ENCODE data around the gene TNFRSF18. TPM values are rescaled to one million over a fixed set of nuclear protein-coding genes. Genes with fewer than 3 reads are reported as not detected.

TNFRSF18 gene
- total RNA-seq, 1 experiment from 2014 or later: 0.83 TPM

- H3K27me3 Mint-ChIP-seq (ENCODE audit: low read depth): peaks cover 7% of the 10 kb centered on the region
- H3K4me3 Mint-ChIP-seq: no peak overlapping the region
- no peaks in the 10 kb centered on the region for H3K36me3 Mint-ChIP-seq
- CTCF ChIA-PET: interaction anchor here (0.6 to 2.0 kb wide), 8 partner anchors 9 to 151 kb away, joined by 3 to 8 read pairs (median 3); partner anchors contain the start of genes ISG15, SDF4, TNFRSF18 and TTLL10
- POLR2A ChIA-PET: interaction anchor here (0.9 to 1.1 kb wide), 2 partner anchors 9 to 43 kb away, joined by 3 to 4 read pairs; partner anchors contain the start of gene TTLL10
- peaks cover 11% of the 10 kb centered on the region for H3K4me1 Mint-ChIP-seq
- no peak overlapping the region for H3K27ac Mint-ChIP-seq
- TF ChIP-seq MYBL2 (CRISPR knock-in tag; IDR thresholded peaks at IDR 0.05) (no peak), MAX (CRISPR knock-in tag; IDR thresholded peaks at IDR 0.05) (peak; percentile 59), JAZF1 (CRISPR knock-in tag; IDR thresholded peaks at IDR 0.05) (no peak), NFE2L1 (CRISPR knock-in tag; IDR thresholded peaks at IDR 0.05) (0 out of 2 replicates have a peak, but pooled peaks have one; percentile 17), ELF4 (CRISPR knock-in tag; IDR thresholded peaks at IDR 0.05; ENCODE audit: low read depth) (0 out of 2 replicates have a peak, but pooled peaks have one; percentile 18), KAT7 (CRISPR knock-in tag; IDR thresholded peaks at IDR 0.05; ENCODE audit: borderline replicate concordance) (no peak), ZNF423 (CRISPR knock-in tag; IDR thresholded peaks at IDR 0.05) (peak; percentile 75), TCF7 (CRISPR knock-in tag; IDR thresholded peaks at IDR 0.05; ENCODE audit: low read depth) (no peak)
- TF ChIP-seq, protein P1, sequence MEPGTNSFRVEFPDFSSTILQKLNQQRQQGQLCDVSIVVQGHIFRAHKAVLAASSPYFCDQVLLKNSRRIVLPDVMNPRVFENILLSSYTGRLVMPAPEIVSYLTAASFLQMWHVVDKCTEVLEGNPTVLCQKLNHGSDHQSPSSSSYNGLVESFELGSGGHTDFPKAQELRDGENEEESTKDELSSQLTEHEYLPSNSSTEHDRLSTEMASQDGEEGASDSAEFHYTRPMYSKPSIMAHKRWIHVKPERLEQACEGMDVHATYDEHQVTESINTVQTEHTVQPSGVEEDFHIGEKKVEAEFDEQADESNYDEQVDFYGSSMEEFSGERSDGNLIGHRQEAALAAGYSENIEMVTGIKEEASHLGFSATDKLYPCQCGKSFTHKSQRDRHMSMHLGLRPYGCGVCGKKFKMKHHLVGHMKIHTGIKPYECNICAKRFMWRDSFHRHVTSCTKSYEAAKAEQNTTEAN (CRISPR knock-in tag; IDR thresholded peaks at IDR 0.05): 0 out of 2 replicates have a peak, but pooled peaks have one; percentile 37
- DNase-seq (ENCODE audit: low spot score) (peak; percentile 61), ATAC-seq (peak; percentile 31)
- no peaks in the 10 kb centered on the region for H3K9me3 Mint-ChIP-seq
Measured at GRCh38 chr1:1164701-1165451, 41.5 kb downstream of the TNFRSF18 start.

DNA sequence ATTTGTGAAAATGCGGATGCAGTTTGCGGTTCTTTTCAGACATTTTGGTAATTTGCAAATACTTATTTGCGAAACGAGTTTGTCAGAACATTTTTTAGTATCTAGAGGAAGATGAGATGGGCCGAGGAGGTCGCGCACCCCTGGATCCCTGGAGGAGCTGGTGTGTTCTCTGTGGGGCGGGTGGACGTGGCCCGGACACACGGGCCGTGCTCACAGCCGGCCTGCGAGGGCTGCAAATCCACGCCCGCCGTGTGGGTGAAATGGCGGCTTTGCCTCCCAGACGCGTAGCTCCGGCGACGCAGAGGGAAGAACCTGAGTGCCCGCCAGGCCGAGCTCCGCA, 42.1 kb downstream of the TNFRSF18 start:
- H3K9me3 Mint-ChIP-seq: no peaks in the 10 kb centered on the region
- no peaks in the 10 kb centered on the region for H3K36me3 Mint-ChIP-seq
- no peak for TF ChIP-seq HMGA2 (CRISPR knock-in tag; IDR thresholded peaks at IDR 0.05)
- no peak for TF ChIP-seq ETV6 (CRISPR knock-in tag; IDR thresholded peaks at IDR 0.05)
- no peak for TF ChIP-seq ZNF671 (CRISPR knock-in tag; IDR thresholded peaks at IDR 0.05)
- no peak for TF ChIP-seq ZMAT4 (CRISPR knock-in tag; IDR thresholded peaks at IDR 0.05)
- TF ChIP-seq ELF4 (CRISPR knock-in tag; IDR thresholded peaks at IDR 0.05; ENCODE audit: low read depth): 0 out of 2 replicates have a peak, but pooled peaks have one; percentile 16
- TF ChIP-seq ATF3 (CRISPR knock-in tag; conservative IDR thresholded peaks at IDR 0.05): no peak
- TF ChIP-seq TEAD1 (CRISPR knock-in tag; IDR thresholded peaks at IDR 0.05): no peak
- TF ChIP-seq ZSCAN18 (CRISPR knock-in tag; IDR thresholded peaks at IDR 0.05): no peak
- no peak for DNase-seq (ENCODE audit: low spot score)
- H3K27ac Mint-ChIP-seq: no peak overlapping the region; the same call in 1 of the 2 replicates
- POLR2A ChIA-PET: interaction anchor here (1.1 kb wide), 1 partner anchor 9 kb away, joined by 4 read pairs; the partner anchor contains the start of gene TTLL10
- H3K27me3 Mint-ChIP-seq (ENCODE audit: low read depth): peaks cover 7% of the 10 kb centered on the region
- H3K4me3 Mint-ChIP-seq: peak overlapping the region; percentile 37
- peaks cover 11% of the 10 kb centered on the region for H3K4me1 Mint-ChIP-seq
- ATAC-seq: no peak
- CTCF ChIA-PET: interaction anchor here (1.0 to 2.0 kb wide), 5 partner anchors 9 to 151 kb away, joined by 3 to 8 read pairs (median 3); partner anchors contain the start of genes ISG15, SDF4, TNFRSF18 and TTLL10

- no peak for TF ChIP-seq FOXP1 (CRISPR knock-in tag; IDR thresholded peaks at IDR 0.05; ENCODE audit: borderline replicate concordance)
- ChIA-PET CTCF (interaction anchor here (2.2 kb wide), 1 partner anchor 128 kb away, joined by 5 read pairs; no protein-coding TSS in a partner anchor), POLR2A (no interaction called here)
- DNase-seq (ENCODE audit: low spot score): no peak
- peak overlapping the region; percentile 37; the same call in 1 of the 2 replicates for H3K4me3 Mint-ChIP-seq
- H3K4me1 Mint-ChIP-seq: peaks cover 11% of the 10 kb centered on the region
- H3K27me3 Mint-ChIP-seq (ENCODE audit: low read depth): peaks cover 7% of the 10 kb centered on the region
- no peak overlapping the region; the same call in 1 of the 2 replicates for H3K27ac Mint-ChIP-seq
- ATAC-seq: no peak
- no peaks in the 10 kb centered on the region for H3K9me3 Mint-ChIP-seq
- H3K36me3 Mint-ChIP-seq: no peaks in the 10 kb centered on the region
Measured at GRCh38 chr1:1163538-1164070, 42.8 kb downstream of the TNFRSF18 start.
